GM12878 (cell line): ENCODE results near the gene TRAPPC3. TPM values are rescaled to one million over a fixed set of nuclear protein-coding genes. Genes with fewer than 3 reads are reported as not detected.

Experiments used
- ATF2 ChIP-seq: IDR thresholded peaks from 2 replicates; pipeline ENCODE4 v1.6.1; 2012; ENCODE audit warnings: low read length, inconsistent platforms
- BCLAF1 ChIP-seq: fragments of 450-650 bp; IDR thresholded peaks from 2 replicates; pipeline ENCODE4 v1.6.1; 2017; ENCODE audit warnings: antibody characterized with exemption, mild to moderate bottlenecking, moderate library complexity
- CHD1 ChIP-seq: IDR thresholded peaks from 2 replicates; pipeline ENCODE4 v1.6.1; 2012; ENCODE audit warnings: low read depth, low read length, improper control_type of control experiment
- CHD4 ChIP-seq: fragments of 200-600 bp; sonication (generic); IDR thresholded peaks from 2 replicates; pipeline ENCODE4 v1.6.1; 2016; ENCODE audit warnings: mild to moderate bottlenecking
- CREM ChIP-seq: IDR thresholded peaks from 2 replicates; pipeline ENCODE4 v1.6.1; 2014; ENCODE audit warnings: antibody characterized with exemption, low read depth
- CTCF ChIP-seq, 3 experiments: IDR thresholded peaks in 2 of 3; conservative IDR thresholded peaks in 1 of 3; 2 replicates each; pipeline ENCODE4 v1.5.1; 2011; ENCODE audit warnings: low read depth in 3 of 3, low read length in 3 of 3, mild to moderate bottlenecking in 3 of 3, control low read depth in 2 of 3, moderate library complexity in 2 of 3, inconsistent platforms in 1 of 3, mixed read lengths in 1 of 3; ENCODE audit not compliant: control insufficient read depth in 2 of 3, insufficient read depth in 1 of 3; ENCODE audit errors: extremely low read depth in 1 of 3
- DPF2 ChIP-seq: fragments of 450-650 bp; IDR thresholded peaks from 2 replicates; pipeline ENCODE4 v1.6.1; 2017; ENCODE audit warnings: mild to moderate bottlenecking
- EP300 ChIP-seq, 2 experiments: fragments of 150-350 bp in 1 of 2; IDR thresholded peaks; 2 replicates each; pipeline ENCODE4 v1.6.1; 2011 to 2012; ENCODE audit warnings: low read depth in 2 of 2, low read length in 2 of 2, borderline replicate concordance in 1 of 2, improper control_type of control experiment in 1 of 2, inconsistent platforms in 1 of 2; ENCODE audit not compliant: control insufficient read depth in 1 of 2
- HDAC6 ChIP-seq: fragments of 200-600 bp; sonication (generic); IDR thresholded peaks from one replicate; pipeline ENCODE4 v1.8.0; 2017; ENCODE audit warnings: antibody characterized with exemption; ENCODE audit not compliant: unreplicated experiment
- IKZF1 ChIP-seq: fragments of 450-650 bp; conservative IDR thresholded peaks from 2 replicates; pipeline ENCODE4 v1.6.1; 2017; ENCODE audit warnings: antibody characterized with exemption, mild to moderate bottlenecking
- JUND ChIP-seq: IDR thresholded peaks from 2 replicates; pipeline ENCODE4 v1.6.1; 2012; ENCODE audit warnings: low read depth, mild to moderate bottlenecking, low read length, improper control_type of control experiment, moderate library complexity
- KDM1A ChIP-seq: fragments of 200-600 bp; sonication (generic); IDR thresholded peaks from 2 replicates; pipeline ENCODE4 v1.6.1; 2016; ENCODE audit warnings: borderline replicate concordance
- KLF5 ChIP-seq: fragments of 450-650 bp; IDR thresholded peaks from 2 replicates; pipeline ENCODE4 v1.6.1; 2014; ENCODE audit warnings: mild to moderate bottlenecking; ENCODE audit not compliant: partially characterized antibody
- NBN ChIP-seq: fragments of 450-650 bp; IDR thresholded peaks from 2 replicates; pipeline ENCODE4 v1.6.1; 2016
- PKNOX1 ChIP-seq: fragments of 450-650 bp; IDR thresholded peaks from 2 replicates; pipeline ENCODE4 v1.6.1; 2016; ENCODE audit warnings: mild to moderate bottlenecking
- POLR2A ChIP-seq: IDR thresholded peaks from 2 replicates; pipeline ENCODE4 v1.6.1; 2011; ENCODE audit warnings: low read depth, mild to moderate bottlenecking, low read length
- SREBF1 ChIP-seq: IDR thresholded peaks from 2 replicates; pipeline ENCODE4 v1.6.1; 2012; ENCODE audit warnings: mild to moderate bottlenecking, low read length
- STAT3 ChIP-seq: IDR thresholded peaks from 2 replicates; pipeline ENCODE4 v1.6.1; 2011; ENCODE audit warnings: low read depth, low read length, improper control_type of control experiment
- TCF3 ChIP-seq: IDR thresholded peaks from 2 replicates; pipeline ENCODE4 v1.6.1; 2012; ENCODE audit warnings: low read depth, mild to moderate bottlenecking, low read length, borderline replicate concordance; ENCODE audit not compliant: insufficient read depth
- YY1 ChIP-seq: IDR thresholded peaks from 2 replicates; pipeline ENCODE4 v1.6.1; 2011; ENCODE audit warnings: low read depth, mild to moderate bottlenecking, low read length
- polyA plus RNA-seq, 11 experiments: library from polyadenylated mRNA; depleted of rRNA in 4 of 11; unstranded in 6 of 11; stranded (reverse) in 5 of 11; fragments of >200 nt; fragmentation: Nextera tagmentation in 4 of 11; fragmentation: Illumina TruSeq in 1 of 11; extraction: Ambion mirVana in 4 of 11; extraction: Trizol in 1 of 11; gene quantifications; 1 replicate in 1 of 11; 2 replicates in 10 of 11; pipeline versions ENCODE4 v1.2.1 to v1.2.3, GENCODE V29; 2011 to 2016; ENCODE audit warnings: inconsistent platforms in 2 of 11, missing spikeins in 2 of 11, low read depth in 1 of 11
- total RNA-seq, 4 experiments: library from RNA; depleted of rRNA in 3 of 4; stranded (reverse); fragments of >200 nt in 3 of 4; fragmentation: Illumina TruSeq in 1 of 4; extraction: Trizol in 1 of 4; gene quantifications; 2 replicates each; pipeline versions ENCODE4 v1.2.1 to v1.2.3, GENCODE V29; 2013 to 2021

The TRAPPC3 gene
- total and polyA plus RNA-seq, 10 of the 15 experiments (the other 5 are each of a cell fraction or from before 2014, with no cell fraction given): 14.7 to 122 (median 70.5) TPM

- no peak for TF ChIP-seq CTCF (IDR thresholded peaks at IDR 0.05 in 2 of 3, conservative IDR thresholded peaks at IDR 0.05 in 1 of 3; ENCODE audit: control insufficient read depth in 2 of 3, extremely low read depth in 1 of 3, insufficient read depth in 1 of 3, low read depth in 3 of 3, low read length in 3 of 3)
- TF ChIP-seq TCF3: no peak
- TF ChIP-seq DPF2: peak; percentile 71
- peak; percentile 56 for TF ChIP-seq IKZF1
- peak; percentile 95 for TF ChIP-seq JUND
- TF ChIP-seq PKNOX1: no peak
- TF ChIP-seq EP300 (IDR thresholded peaks at IDR 0.05; ENCODE audit: borderline replicate concordance in 1 of 2, control insufficient read depth in 1 of 2, low read depth in 2 of 2, low read length in 2 of 2): no peak
- no peak for TF ChIP-seq CHD4
- TF ChIP-seq KDM1A: no peak
- TF ChIP-seq ATF2: no peak
- no peak for TF ChIP-seq STAT3
- TF ChIP-seq CHD1: peak; percentile 96
- TF ChIP-seq SREBF1: peak; percentile 69; the same call in 1 of the 2 replicates
- TF ChIP-seq POLR2A: peak; percentile 93
- TF ChIP-seq CREM: no peak
- peak; percentile 95 for TF ChIP-seq KLF5
- peak; percentile 89 for TF ChIP-seq BCLAF1
- TF ChIP-seq YY1: peak; percentile 27
- no peak for TF ChIP-seq HDAC6
- peak; percentile 71 for TF ChIP-seq NBN
These were observed 6.4 kb upstream of the TRAPPC3 start, which contains the start of gene MAP7D1 (continued) for GRCh38 chr1:36155408-36156328.
